HG02885 (cell line): Measurements from ENCODE around the gene MAMLD1.

Source experiments
- ATAC-seq: cut with Tn5 transposase; IDR thresholded peaks from one replicate; pipeline ENCODE4 v1.9.1; 2021; ENCODE audit warnings: mild to moderate bottlenecking; ENCODE audit not compliant: unreplicated experiment, poor library complexity

Gene MAMLD1

GRCh38 chrX:150522494-150522893 is 159.4 kb downstream of the MAMLD1 start:
- no peak for ATAC-seq

- no peak for ATAC-seq
Observed at GRCh38 chrX:150525061-150525919, 162.2 kb downstream of the MAMLD1 start.

- no peak for ATAC-seq
Observed at GRCh38 chrX:150526692-150527091, 163.6 kb downstream of the MAMLD1 start.

- no peak for ATAC-seq
Observed at GRCh38 chrX:150527108-150527507, 164.0 kb downstream of the MAMLD1 start.

- no peak for ATAC-seq
Observed at GRCh38 chrX:150529587-150529986, 166.5 kb downstream of the MAMLD1 start.

- no peak for ATAC-seq
Observed at GRCh38 chrX:150530821-150531220, 167.7 kb downstream of the MAMLD1 start.

GRCh38 chrX:150531467-150531866 is 168.3 kb downstream of the MAMLD1 start:
- ATAC-seq = no peak

- ATAC-seq = no peak
Observed at GRCh38 chrX:150533863-150534262, 170.7 kb downstream of the MAMLD1 start.

GRCh38 chrX:150536455-150537116 is 173.5 kb downstream of the MAMLD1 start:
- ATAC-seq = peak; percentile 44

GRCh38 chrX:150537851-150538250 is 174.7 kb downstream of the MAMLD1 start:
- no peak for ATAC-seq

GRCh38 chrX:150540965-150541364 is 177.8 kb downstream of the MAMLD1 start:
- no peak for ATAC-seq

GRCh38 chrX:150542846-150543229 is 179.7 kb downstream of the MAMLD1 start:
- peak; percentile 6 for ATAC-seq

GRCh38 chrX:150543230-150544155 is 180.4 kb downstream of the MAMLD1 start:
- ATAC-seq = peak; percentile 49

GRCh38 chrX:150544222-150544787 is 181.2 kb downstream of the MAMLD1 start:
- no peak for ATAC-seq

- ATAC-seq = no peak
Observed at GRCh38 chrX:150544835-150545770, 182.0 kb downstream of the MAMLD1 start.

GRCh38 chrX:150546711-150547153 is 183.6 kb downstream of the MAMLD1 start:
- ATAC-seq = no peak

- ATAC-seq = peak; percentile 72
Observed at GRCh38 chrX:150547375-150548115, 184.4 kb downstream of the MAMLD1 start.

GRCh38 chrX:150548251-150548650 is 185.1 kb downstream of the MAMLD1 start:
- no peak for ATAC-seq
